T-helper 2 cell (primary cell): Measurements from ENCODE around the gene DSCAML1.
"Not testable (repeated sequence)": the region's sequence is repeated elsewhere in the genome, so short reads cannot be mapped to it uniquely, and the experiment has no call there.

Source experiments
- DNase-seq, 5 experiments: peaks; one replicate each; pipeline versions ENCODE4 v3.0.0 to v3.0.0-alpha.2; 2012 to 2022

The DSCAML1 gene

DNA sequence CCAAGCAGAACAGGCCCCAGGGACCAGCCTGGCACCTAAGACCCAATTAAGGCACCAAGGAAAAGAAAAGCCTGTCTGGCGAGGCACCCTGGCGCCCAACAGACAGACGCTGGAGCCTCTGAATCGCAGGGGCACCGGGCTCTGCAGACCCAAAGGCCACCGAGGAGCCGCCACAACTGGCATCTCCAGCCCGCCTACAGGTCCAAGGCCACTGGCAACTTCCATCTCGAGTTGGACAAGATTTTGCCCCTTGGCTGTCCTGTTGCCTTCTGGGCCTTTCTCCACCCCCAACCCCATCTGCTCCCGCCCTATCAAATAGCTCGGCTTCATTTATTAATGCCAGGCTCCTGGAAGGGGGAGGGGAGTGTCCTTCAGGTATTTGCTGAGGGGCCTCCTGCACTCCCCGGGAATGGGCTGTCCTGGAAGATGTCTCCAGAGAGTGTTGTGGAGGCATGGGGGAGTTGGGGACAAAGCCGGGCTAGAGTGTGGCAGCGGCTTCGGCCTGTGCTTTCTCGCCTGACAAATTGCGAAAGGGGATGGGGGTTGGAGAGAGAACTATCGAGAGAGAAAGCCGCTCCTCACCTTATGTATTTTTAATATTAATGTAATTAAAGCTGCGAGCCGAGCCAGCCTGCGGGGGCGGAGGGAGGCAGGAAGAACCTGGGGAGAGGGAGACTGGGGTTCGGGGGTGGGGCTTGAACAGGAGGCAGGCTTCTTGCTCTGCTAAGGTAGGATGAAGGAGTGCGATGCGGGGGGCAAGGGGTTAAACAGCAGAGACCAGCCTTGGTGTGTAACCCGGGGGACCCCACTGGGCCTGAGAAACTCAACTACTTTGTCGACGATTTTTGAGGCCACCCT lies 2.0 kb downstream of the DSCAML1 start:
- no peak for DNase-seq

GRCh38 chr11:117794135-117794534 lies 2.9 kb downstream of the DSCAML1 start:
- DNase-seq, result no peak

DNA sequence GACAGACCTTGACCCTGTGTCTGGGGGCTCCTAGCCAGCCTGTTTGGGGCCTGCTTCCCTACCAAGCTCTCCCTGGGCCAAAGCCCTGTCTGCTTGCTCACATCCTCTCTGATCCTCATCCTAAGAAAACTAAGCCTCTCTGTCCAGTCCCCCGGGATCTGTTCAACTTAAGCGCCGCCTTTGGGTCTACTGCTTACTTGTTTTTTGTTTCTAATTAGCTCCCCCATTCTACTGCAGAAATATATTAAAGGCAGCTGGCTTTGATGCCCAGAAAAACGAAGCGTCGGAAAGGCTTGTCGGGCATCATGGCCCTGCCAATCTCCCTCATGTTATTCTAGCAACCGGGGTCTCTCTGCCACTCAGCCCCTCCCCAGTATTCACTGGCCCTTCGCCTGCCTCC lies 3.4 kb downstream of the DSCAML1 start:
- no peak for DNase-seq

DNA sequence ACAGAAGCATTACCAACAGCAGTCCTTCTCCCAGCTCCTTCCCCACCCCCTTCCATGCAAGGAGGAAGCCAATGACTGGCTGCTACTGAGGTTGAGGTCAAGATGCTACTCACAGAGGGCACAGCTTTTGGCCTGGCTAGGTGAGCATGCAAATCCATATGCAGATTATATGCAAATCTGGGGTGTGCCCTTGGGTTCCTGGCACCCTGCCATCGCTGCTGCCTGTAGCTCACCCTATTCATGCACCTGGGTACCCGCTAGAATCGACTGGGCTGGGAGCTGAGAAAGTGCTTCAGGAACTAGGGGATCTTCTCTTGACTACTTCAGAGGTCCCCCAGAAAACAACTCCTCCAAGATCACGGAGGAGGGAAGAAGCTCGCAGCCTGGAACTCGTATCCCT lies 4.0 kb downstream of the DSCAML1 start:
- DNase-seq, result no peak

DNA sequence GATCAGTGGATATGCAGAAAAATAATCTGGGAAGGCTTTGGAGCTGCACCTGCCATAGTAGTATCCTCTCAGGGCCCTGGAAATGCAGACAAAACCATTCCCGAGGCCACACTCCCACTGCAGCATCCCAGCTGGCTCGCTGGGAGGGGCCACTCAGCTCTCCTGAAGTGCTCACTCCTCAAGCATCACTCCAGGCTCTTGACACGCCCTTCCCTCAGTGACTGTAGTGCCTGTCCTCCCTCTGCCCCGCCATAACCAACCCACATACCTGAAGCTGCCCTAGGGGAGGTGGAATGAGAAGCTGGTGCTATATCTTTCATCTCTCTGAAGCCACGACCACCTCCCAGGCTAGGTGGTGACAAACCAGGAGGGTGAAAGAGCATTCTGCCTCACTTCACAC lies 4.8 kb downstream of the DSCAML1 start:
- DNase-seq, result no peak

GRCh38 chr11:117790279-117790678 lies 6.7 kb downstream of the DSCAML1 start:
- no peak for DNase-seq

- DNase-seq, result no peak
Measured at GRCh38 chr11:117789241-117789640, 7.8 kb downstream of the DSCAML1 start.

DNA sequence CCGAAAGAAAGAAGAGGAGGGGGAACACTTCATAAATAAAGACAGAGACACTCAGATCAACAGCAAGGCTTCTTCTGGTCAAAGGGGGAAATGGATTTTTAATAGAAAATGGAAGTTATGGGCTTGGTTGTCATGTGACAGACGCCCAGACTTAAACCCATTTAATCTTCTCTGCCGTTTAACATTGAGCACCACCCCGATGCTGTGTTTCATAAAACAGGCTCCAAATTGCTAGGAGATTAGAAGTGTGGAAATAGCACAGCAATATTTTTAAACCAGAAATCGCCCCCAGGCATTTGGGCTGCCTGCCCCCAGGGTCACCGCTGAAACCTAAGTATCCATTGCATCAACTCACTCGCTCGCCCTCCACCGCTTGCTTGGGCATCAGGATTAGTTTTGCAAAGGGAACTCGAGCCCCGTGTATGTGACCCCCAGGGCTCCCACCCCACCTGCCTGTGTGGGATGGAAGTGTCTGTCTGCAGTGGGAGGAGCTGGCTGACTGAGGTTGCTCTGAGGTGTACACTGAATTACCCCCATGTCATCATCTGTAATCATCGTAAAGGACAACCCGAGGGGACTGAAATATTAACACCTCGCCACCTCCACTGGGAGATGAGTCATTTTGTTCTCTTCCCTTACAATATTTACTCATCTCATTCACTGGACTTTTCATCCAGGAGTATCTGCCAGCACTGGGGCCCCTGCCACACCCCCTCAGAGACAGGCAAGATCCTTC lies 10.7 kb downstream of the DSCAML1 start:
- no peak for DNase-seq

- no peak for DNase-seq
Measured at GRCh38 chr11:117782101-117782500, 14.9 kb downstream of the DSCAML1 start.

DNA sequence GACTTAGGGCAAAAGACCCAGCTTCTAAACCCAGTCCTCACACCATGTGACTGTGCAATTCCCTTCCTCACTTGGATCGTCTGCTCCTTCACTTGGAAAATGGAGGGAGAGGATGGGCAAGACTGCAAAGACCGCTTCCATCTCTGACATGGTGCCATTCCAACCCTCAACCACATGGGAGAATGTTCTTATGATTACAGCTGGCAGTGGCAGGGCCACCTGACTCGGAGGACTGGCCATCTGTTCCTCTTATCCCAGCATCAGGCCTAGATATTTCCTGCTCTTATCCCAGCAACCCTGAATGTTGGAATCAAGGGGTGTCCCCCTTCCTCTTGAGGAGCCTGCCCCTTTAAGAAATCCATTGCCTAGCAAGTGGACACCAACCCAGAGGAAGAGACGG lies 15.4 kb downstream of the DSCAML1 start:
- DNase-seq, result no peak

- DNase-seq, result no peak
Measured at GRCh38 chr11:117780456-117780855, 16.6 kb downstream of the DSCAML1 start.

- DNase-seq, result no peak
Measured at GRCh38 chr11:117774553-117774952, 22.5 kb downstream of the DSCAML1 start.

- DNase-seq, result no peak
Measured at GRCh38 chr11:117772360-117772759, 24.7 kb downstream of the DSCAML1 start.

DNA sequence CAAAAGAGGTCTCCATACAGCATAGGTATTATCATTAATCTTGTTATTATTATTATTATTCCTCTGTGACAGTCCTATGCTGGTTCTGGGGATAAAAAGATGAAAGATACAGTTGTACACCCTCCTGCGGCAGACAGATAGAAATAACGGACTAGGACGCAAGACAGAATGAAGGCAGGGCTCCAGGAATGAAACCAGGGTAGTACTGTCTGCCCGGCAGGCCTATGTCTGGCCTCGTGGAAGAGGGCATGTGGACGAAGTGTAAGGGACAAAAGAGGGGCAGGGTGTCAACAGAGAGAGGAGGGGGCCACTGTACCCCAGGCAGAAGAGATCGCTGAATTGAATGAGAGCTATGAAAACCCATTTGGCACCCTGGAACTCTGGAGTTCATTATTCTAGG lies 25.2 kb downstream of the DSCAML1 start:
- no peak for DNase-seq

GRCh38 chr11:117771197-117771596 lies 25.8 kb downstream of the DSCAML1 start:
- no peak for DNase-seq

- no peak for DNase-seq
Measured at GRCh38 chr11:117770061-117770460, 27.0 kb downstream of the DSCAML1 start.

DNA sequence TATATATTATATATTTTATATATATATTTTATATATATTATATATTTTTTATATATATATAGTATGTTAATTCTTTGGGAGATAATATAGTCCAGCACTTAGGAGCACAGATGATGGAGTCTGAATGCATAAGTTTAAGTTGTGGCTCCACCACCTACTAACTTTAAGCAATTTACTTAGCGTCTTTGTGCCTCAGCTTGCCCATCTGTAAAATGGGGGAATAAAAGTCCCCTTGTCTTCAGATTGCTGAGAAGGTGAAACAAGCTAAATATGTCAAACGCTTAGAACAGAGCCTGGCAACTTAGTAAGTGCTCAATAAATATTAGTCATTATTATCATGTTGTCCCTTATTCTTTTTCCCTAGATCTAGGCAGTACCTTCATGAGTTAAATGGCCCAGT lies 27.5 kb downstream of the DSCAML1 start:
- DNase-seq, result no peak

GRCh38 chr11:117768506-117768905 lies 28.5 kb downstream of the DSCAML1 start:
- no peak for DNase-seq

DNA sequence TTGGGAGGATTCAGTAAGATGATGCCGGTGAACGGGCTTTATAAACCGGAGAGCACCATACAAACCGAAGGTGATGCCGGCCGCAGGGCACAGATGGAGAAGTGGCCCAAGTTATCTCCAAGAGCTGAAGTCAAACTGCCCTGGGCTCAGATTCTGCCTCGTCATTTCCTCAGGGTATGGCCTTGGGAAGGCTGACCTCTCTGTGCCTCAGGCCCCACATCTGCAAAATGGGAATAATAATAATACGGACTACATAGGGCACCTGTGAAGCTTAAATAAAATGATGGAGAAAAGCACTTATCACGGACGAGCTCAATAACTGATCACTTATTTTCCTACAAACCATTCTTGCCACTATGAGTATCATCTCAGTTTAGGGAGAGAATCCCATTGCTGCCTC lies 29.9 kb downstream of the DSCAML1 start:
- no peak for DNase-seq

- no peak for DNase-seq
Measured at GRCh38 chr11:117766576-117766975, 30.4 kb downstream of the DSCAML1 start.

GRCh38 chr11:117766026-117766425 lies 31.0 kb downstream of the DSCAML1 start:
- no peak for DNase-seq

DNA sequence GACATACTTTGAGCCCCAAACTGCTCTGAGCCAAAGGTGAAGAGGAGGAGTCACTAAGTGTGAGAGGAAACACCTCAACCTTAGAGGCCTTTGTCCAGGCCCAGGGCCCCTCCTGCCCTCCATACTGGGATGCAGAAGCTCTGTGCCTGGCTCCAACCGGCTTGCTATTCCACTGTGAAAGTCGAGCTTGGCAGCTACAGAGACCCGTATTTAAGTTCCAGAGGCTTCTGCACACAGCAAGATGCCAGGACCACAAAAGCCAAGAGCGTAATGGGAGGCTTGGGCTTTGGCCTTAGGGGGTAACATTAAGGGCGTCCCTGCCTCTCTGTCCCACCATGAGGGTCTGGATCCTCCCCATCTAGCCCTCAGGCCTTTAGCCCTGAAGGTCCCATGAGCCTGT lies 31.9 kb downstream of the DSCAML1 start:
- no peak for DNase-seq

DNA sequence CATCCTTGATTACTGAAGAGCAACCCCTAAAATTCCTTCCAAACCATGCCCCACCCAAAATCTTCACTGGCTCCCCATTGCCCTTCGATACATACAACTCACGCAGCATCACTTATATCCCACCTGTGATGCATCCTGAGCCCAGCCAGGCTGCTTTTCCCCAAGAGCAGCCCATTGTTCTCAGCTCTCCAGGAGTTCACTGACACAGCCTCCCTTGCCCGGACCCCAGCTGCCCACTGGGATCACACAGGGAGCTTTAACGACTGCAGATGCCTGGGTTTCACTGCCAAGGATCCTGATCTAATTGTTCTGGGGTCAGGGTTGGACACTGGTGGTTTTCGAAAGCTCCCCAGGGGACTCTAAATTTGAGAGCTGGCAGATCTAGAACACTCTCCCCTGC lies 33.6 kb downstream of the DSCAML1 start:
- not testable (repeated sequence) for DNase-seq

GRCh38 chr11:117761993-117762392 lies 35.0 kb downstream of the DSCAML1 start:
- no peak for DNase-seq
